ENCODE data around the gene ABHD2. TPM values are rescaled to one million over a fixed set of nuclear protein-coding genes. Genes with fewer than 3 reads are reported as not detected.

Gene ABHD2
- total RNA-seq, 6 donors from 2014 or later: 84.1 to 230 (median 174) TPM

- no peak overlapping the region for H3K4me3 ChIP-seq
- no peak for ATAC-seq (ENCODE audit: low FRiP score in 2 of 2)
- H3K27ac ChIP-seq: no peak overlapping the region
- no peaks in the 10 kb centered on the region for H3K9me3 ChIP-seq
- H3K27me3 ChIP-seq: no peaks in the 10 kb centered on the region
- WGBS, 2 donors: 98 to 100% methylated on average over 3 of the region's 3 CpGs
- peaks cover 26 to 41% (median 33%) of the 10 kb centered on the region in 4 donors for H3K4me1 ChIP-seq
- TF ChIP-seq POLR2AphosphoS5 (IDR thresholded peaks at IDR 0.05): no peak
- TF ChIP-seq CTCF (IDR thresholded peaks at IDR 0.05): no peak
- no peak for TF ChIP-seq EP300 (IDR thresholded peaks at IDR 0.05)
- no peak for TF ChIP-seq POLR2A (IDR thresholded peaks at IDR 0.05)
- H3K36me3 ChIP-seq: peaks cover 0 to 17% (median 2%) of the 10 kb centered on the region in 4 donors
- DNase-seq: no peak
Measured at GRCh38 chr15:89170364-89170763, 82.1 kb downstream of the ABHD2 start.

DNA sequence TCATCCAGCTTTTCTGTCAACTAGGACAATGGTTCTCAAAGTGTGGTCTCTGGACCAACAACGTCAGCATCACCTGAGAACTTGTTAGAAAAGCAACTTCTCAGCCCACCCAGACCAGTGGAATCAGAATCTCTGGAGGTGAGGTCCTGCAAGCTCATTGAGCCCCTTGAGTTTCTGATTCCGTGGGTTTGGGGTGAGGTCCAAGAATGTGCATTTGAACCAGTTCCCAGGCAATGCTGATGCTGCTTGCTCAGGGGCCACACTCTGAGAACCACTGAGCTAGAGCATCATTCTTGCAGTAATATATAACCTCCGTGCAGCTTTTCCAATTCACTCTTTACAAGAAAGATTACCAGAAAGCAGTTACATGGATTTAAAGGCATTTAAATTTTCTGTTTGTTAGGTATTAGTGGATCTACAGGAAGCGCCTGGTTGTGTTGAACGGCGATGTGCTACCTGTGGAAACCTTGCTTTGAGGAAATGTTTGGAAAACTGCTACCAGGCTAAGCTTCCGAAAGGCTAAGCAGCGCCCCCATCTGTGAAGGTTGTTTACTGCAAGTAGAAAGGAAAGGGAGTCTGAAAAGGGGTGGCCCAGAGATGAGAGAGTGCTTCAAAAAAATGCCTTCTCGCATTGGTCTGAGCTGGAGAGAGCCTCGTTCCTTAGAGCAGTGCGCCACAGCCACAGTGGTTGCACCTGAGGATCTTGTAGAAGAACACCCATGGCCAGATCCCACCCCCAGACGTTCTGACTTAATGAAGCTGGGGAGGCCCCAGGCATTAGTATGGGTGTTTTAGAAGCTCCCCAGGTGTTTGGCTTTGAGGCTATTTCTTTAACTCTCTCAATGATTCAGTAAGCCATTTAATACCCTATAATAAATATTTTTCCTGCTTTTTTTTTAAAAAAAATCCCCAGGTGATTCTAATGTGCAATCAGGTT is 83.1 kb downstream of the ABHD2 start:
- peak overlapping the region in 1 of 4 donors; percentile 31 for H3K27ac ChIP-seq
- no peaks in the 10 kb centered on the region for H3K27me3 ChIP-seq
- TF ChIP-seq CTCF (IDR thresholded peaks at IDR 0.05) (peak; percentile 46 to 75 (median 66)), EP300 (IDR thresholded peaks at IDR 0.05) (no peak)
- no peak overlapping the region for H3K4me3 ChIP-seq
- peaks cover 19 to 31% (median 23%) of the 10 kb centered on the region in 4 donors for H3K4me1 ChIP-seq
- H3K36me3 ChIP-seq: peaks cover 6 to 27% (median 12%) of the 10 kb centered on the region in 4 donors
- peak in 1 of 2 donors; percentile 77 for DNase-seq
- H3K9me3 ChIP-seq: no peaks in the 10 kb centered on the region
- WGBS, 2 donors: 54 to 60% methylated on average over 11 to 12 of the region's 12 CpGs
- peak; percentile 34 to 75 for ATAC-seq (ENCODE audit: low FRiP score in 2 of 2)

DNA sequence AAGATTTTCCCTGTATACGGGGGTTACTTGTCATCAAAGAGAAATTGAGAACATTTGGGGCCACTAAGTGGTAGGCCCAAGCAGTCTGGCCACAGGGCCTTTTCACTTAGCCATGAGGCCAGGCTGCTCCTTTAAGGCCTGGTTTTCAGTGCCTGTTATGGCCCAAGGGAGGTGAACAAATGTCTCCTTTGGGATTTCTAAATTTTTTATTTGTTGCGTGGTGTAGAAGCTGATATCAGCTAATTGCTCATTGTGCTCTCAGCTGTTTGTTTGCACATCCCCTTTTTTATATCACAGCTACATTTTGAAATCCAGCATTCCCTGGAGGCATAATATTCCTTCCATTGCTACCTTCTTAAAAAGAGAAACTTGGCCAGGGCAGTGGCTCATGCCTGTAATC is 84.7 kb downstream of the ABHD2 start:
- H3K27me3 ChIP-seq: no peaks in the 10 kb centered on the region
- H3K4me1 ChIP-seq: peaks cover 4 to 16% (median 9%) of the 10 kb centered on the region in 4 donors
- H3K9me3 ChIP-seq: no peaks in the 10 kb centered on the region
- H3K4me3 ChIP-seq: no peak overlapping the region
- TF ChIP-seq CTCF (IDR thresholded peaks at IDR 0.05): no peak
- TF ChIP-seq EP300 (IDR thresholded peaks at IDR 0.05): no peak
- no peak for TF ChIP-seq POLR2A (IDR thresholded peaks at IDR 0.05)
- TF ChIP-seq POLR2AphosphoS5 (IDR thresholded peaks at IDR 0.05): no peak
- ATAC-seq (ENCODE audit: low FRiP score in 2 of 2) (no peak), DNase-seq (no peak)
- peak overlapping the region; percentile 2 to 37 (median 26) for H3K27ac ChIP-seq
- peaks cover 6 to 39% (median 16%) of the 10 kb centered on the region in 4 donors for H3K36me3 ChIP-seq
- WGBS, 2 donors: 81 to 82% methylated on average over 2 of the region's 2 CpGs

DNA sequence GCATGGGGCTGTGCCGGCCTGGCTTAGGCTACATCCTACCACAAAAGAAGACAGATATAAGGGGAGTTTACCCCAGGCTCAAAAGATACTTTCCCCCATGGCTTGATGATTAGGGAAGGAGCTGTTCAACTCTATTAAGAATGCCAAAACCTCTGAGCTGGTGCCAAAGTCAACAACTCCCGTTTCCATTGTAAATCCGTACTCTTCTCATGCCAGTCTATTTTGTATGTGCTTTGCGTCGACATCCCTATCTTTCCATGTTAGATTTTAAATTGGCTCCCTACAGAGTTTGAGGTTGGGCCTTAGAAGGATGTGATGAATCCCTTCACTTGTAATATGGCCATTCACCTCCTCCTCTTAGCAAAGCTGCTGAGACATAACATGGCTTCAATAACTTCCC is 86.2 kb downstream of the ABHD2 start:
- H3K36me3 ChIP-seq: peaks cover 15 to 55% (median 30%) of the 10 kb centered on the region in 4 donors
- TF ChIP-seq POLR2AphosphoS5 (IDR thresholded peaks at IDR 0.05) (no peak), POLR2A (IDR thresholded peaks at IDR 0.05) (no peak), CTCF (IDR thresholded peaks at IDR 0.05) (no peak), EP300 (IDR thresholded peaks at IDR 0.05) (no peak)

More for the DNA sequence above, 86.2 kb downstream of the ABHD2 start:
- Histone ChIP-seq H3K27me3 (no peaks in the 10 kb centered on the region), H3K4me3 (no peak overlapping the region), H3K4me1 (peaks cover 0 to 11% (median 6%) of the 10 kb centered on the region in 4 donors), H3K27ac (no peak overlapping the region), H3K9me3 (no peaks in the 10 kb centered on the region)
- ATAC-seq (ENCODE audit: low FRiP score in 2 of 2): no peak
- 50 to 81% methylated on average over 5 of the region's 5 CpGs for WGBS, 2 donors
- no peak for DNase-seq

All from upper lobe of left lung (tissue), 6 donors.